ENCODE data around the gene TESK2. TPM values are rescaled to one million over a fixed set of nuclear protein-coding genes. Genes with fewer than 3 reads are reported as not detected.

Gene TESK2
- polyA plus RNA-seq, 1 donor from 2014 or later = 0.51 TPM

GRCh38 chr1:45331436-45332345, 159.3 kb downstream of the TESK2 start:
- no peaks in the 10 kb centered on the region for H3K9me3 ChIP-seq (ENCODE audit: low read length)

GRCh38 chr1:45329445-45329844, 161.5 kb downstream of the TESK2 start:
- Histone ChIP-seq H4K20me1 (ENCODE audit: insufficient read depth) (no peaks in the 10 kb centered on the region), H3K9ac (ENCODE audit: low read length) (no peak overlapping the region), H3K9me2 (ENCODE audit: insufficient read depth, low read length) (no peaks in the 10 kb centered on the region), H3K4me2 (ENCODE audit: low read length) (no peak overlapping the region), H3F3A (ENCODE audit: insufficient read depth, low read length, poor library complexity, severe bottlenecking) (no peaks in the 10 kb centered on the region), H3K36me3 (ENCODE audit: insufficient read depth, low read length) (no peaks in the 10 kb centered on the region), H3K79me2 (replicated peaks; ENCODE audit: insufficient read depth, low read length) (no peaks in the 10 kb centered on the region), H3K27me3 (ENCODE audit: insufficient read depth, low read depth, low read length) (no peaks in the 10 kb centered on the region), H3K4me3 (ENCODE audit: low read length) (no peak overlapping the region), H2AFZ (ENCODE audit: low read depth, low read length) (no peak overlapping the region), H3K27ac (ENCODE audit: low read length) (no peak overlapping the region), H3K9me3 (ENCODE audit: low read length) (no peaks in the 10 kb centered on the region)
- no peak for TF ChIP-seq EZH2 (IDR thresholded peaks at IDR 0.05; ENCODE audit: borderline replicate concordance, insufficient read depth, low read length, poor library complexity, severe bottlenecking)
- TF ChIP-seq RAD21 (conservative IDR thresholded peaks at IDR 0.05) = no peak
- no peak for TF ChIP-seq MXI1 (conservative IDR thresholded peaks at IDR 0.05; ENCODE audit: poor library complexity, severe bottlenecking)
- TF ChIP-seq SMC3 (conservative IDR thresholded peaks at IDR 0.05; ENCODE audit: poor library complexity) = no peak
- TF ChIP-seq CTCF (IDR thresholded peaks at IDR 0.05; ENCODE audit: poor library complexity, severe bottlenecking) = no peak
- no peak for TF ChIP-seq REST (IDR thresholded peaks at IDR 0.05; ENCODE audit: borderline replicate concordance)
- TF ChIP-seq POLR2AphosphoS5 (IDR thresholded peaks at IDR 0.05) = no peak
- no peak for TF ChIP-seq TAF1 (IDR thresholded peaks at IDR 0.05; ENCODE audit: low read depth)
- no peak for TF ChIP-seq EP300 (conservative IDR thresholded peaks at IDR 0.05; ENCODE audit: poor library complexity, severe bottlenecking)

More at GRCh38 chr1:45331436-45332345, 159.3 kb downstream of the TESK2 start:
- no peak overlapping the region for H3K4me2 ChIP-seq (ENCODE audit: low read length)
- H3K9me2 ChIP-seq (ENCODE audit: insufficient read depth, low read length) = no peaks in the 10 kb centered on the region
- H3K36me3 ChIP-seq (ENCODE audit: insufficient read depth, low read length) = no peaks in the 10 kb centered on the region
- H2AFZ ChIP-seq (ENCODE audit: low read depth, low read length) = no peak overlapping the region
- no peaks in the 10 kb centered on the region for H3K79me2 ChIP-seq (replicated peaks; ENCODE audit: insufficient read depth, low read length)
- H3F3A ChIP-seq (ENCODE audit: insufficient read depth, low read length, poor library complexity, severe bottlenecking) = no peaks in the 10 kb centered on the region
- TF ChIP-seq SMC3 (conservative IDR thresholded peaks at IDR 0.05; ENCODE audit: poor library complexity) (no peak), TAF1 (IDR thresholded peaks at IDR 0.05; ENCODE audit: low read depth) (no peak), MXI1 (conservative IDR thresholded peaks at IDR 0.05; ENCODE audit: poor library complexity, severe bottlenecking) (no peak), EZH2 (IDR thresholded peaks at IDR 0.05; ENCODE audit: borderline replicate concordance, insufficient read depth, low read length, poor library complexity, severe bottlenecking) (no peak), EP300 (conservative IDR thresholded peaks at IDR 0.05; ENCODE audit: poor library complexity, severe bottlenecking) (no peak), POLR2AphosphoS5 (IDR thresholded peaks at IDR 0.05) (no peak), RAD21 (conservative IDR thresholded peaks at IDR 0.05) (no peak), CTCF (IDR thresholded peaks at IDR 0.05; ENCODE audit: poor library complexity, severe bottlenecking) (no peak)
- no peaks in the 10 kb centered on the region for H3K27me3 ChIP-seq (ENCODE audit: insufficient read depth, low read depth, low read length)
- no peak overlapping the region for H3K4me3 ChIP-seq (ENCODE audit: low read length)
- H3K9ac ChIP-seq (ENCODE audit: low read length) = no peak overlapping the region
- H4K20me1 ChIP-seq (ENCODE audit: insufficient read depth) = no peaks in the 10 kb centered on the region
- no peak overlapping the region for H3K27ac ChIP-seq (ENCODE audit: low read length)

All from neural cell (in vitro differentiated cells).